Gastrocnemius medialis (tissue), 4 donors: Measurements from ENCODE around the gene ISL2.

ENCODE experiments used
- CTCF ChIP-seq, 5 experiments: fragments of 450-650 bp in 3 of 5; fragments of 200-600 bp in 2 of 5; sonication (generic) in 2 of 5; IDR thresholded peaks in 4 of 5; conservative IDR thresholded peaks in 1 of 5; 1 replicate in 4 of 5; 2 replicates in 1 of 5; pipeline ENCODE4 v1.5.1; 2016 to 2019; ENCODE audit warnings: antibody characterized with exemption in 5 of 5, mild to moderate bottlenecking in 3 of 5, moderate library complexity in 3 of 5
- POLR2A ChIP-seq, 2 donors: fragments of 450-650 bp; IDR thresholded peaks; one replicate each; pipeline ENCODE4 v1.6.1; 2017; ENCODE audit warnings: antibody characterized with exemption in 2 of 2, mild to moderate bottlenecking in 2 of 2, moderate library complexity in 2 of 2

GRCh38 chr15:76328958-76329357, 7.6 kb upstream of the ISL2 start:
- no peak for TF ChIP-seq CTCF (IDR thresholded peaks at IDR 0.05 in 4 of 5, conservative IDR thresholded peaks at IDR 0.05 in 1 of 5)
- no peak for TF ChIP-seq POLR2A (IDR thresholded peaks at IDR 0.05)
